ENCODE data around the gene AUTS2. TPM values are rescaled to one million over a fixed set of nuclear protein-coding genes. Genes with fewer than 3 reads are reported as not detected.

The AUTS2 gene
- total and polyA plus RNA-seq, 2 experiments from 2014 or later, result 32.0 to 91.0 TPM

- no peak overlapping the region for H2AFZ ChIP-seq
- Mint-ChIP-seq H3K36me3 (ENCODE audit: low read depth) (no peaks in the 10 kb centered on the region), H3K27ac (no peak overlapping the region), H3K4me3 (no peak overlapping the region), H3K9me3 (no peaks in the 10 kb centered on the region), H3K27me3 (ENCODE audit: insufficient read depth, low read depth, poor library complexity) (no peaks in the 10 kb centered on the region), H3K4me1 (no peaks in the 10 kb centered on the region)
- H3K4me3 ChIP-seq, result no peak overlapping the region
- DNase-seq (ENCODE audit: low spot score), result no peak
- H3K79me2 ChIP-seq (replicated peaks; ENCODE audit: insufficient read depth), result no peaks in the 10 kb centered on the region
- TF ChIP-seq CTCF (conservative IDR thresholded peaks at IDR 0.05; ENCODE audit: low read depth in 2 of 2) (no peak), CREB1 (CRISPR knock-in tag; IDR thresholded peaks at IDR 0.05; ENCODE audit: low read depth) (no peak)
- H3K4me2 ChIP-seq, result no peak overlapping the region
- H3K27me3 ChIP-seq (ENCODE audit: insufficient read depth), result no peaks in the 10 kb centered on the region
- H3K36me3 ChIP-seq (ENCODE audit: insufficient read depth), result no peaks in the 10 kb centered on the region
- no peaks in the 10 kb centered on the region for H4K20me1 ChIP-seq (replicated peaks; ENCODE audit: insufficient read depth)
- no peaks in the 10 kb centered on the region for H3F3A ChIP-seq (replicated peaks; ENCODE audit: low read depth)
- no peaks in the 10 kb centered on the region for H3K4me1 ChIP-seq (ENCODE audit: insufficient read depth)
- no peak for ATAC-seq
- no peak overlapping the region for H3K27ac ChIP-seq (ENCODE audit: low read depth)
- H3K9me2 ChIP-seq (ENCODE audit: insufficient read depth), result peaks cover 4% of the 10 kb centered on the region; the same call in 1 of the 2 replicates
Measured at GRCh38 chr7:70298780-70299471, 700.7 kb downstream of the AUTS2 start.

- Mint-ChIP-seq H3K4me1 (no peaks in the 10 kb centered on the region), H3K36me3 (ENCODE audit: low read depth) (no peaks in the 10 kb centered on the region), H3K9me3 (no peaks in the 10 kb centered on the region), H3K27me3 (ENCODE audit: insufficient read depth, low read depth, poor library complexity) (peaks cover 2% of the 10 kb centered on the region), H3K4me3 (no peak overlapping the region), H3K27ac (no peak overlapping the region)
- no peak overlapping the region for H3K27ac ChIP-seq (ENCODE audit: low read depth)
- H3K4me2 ChIP-seq, result no peak overlapping the region
- H2AFZ ChIP-seq, result no peak overlapping the region
- H4K20me1 ChIP-seq (replicated peaks; ENCODE audit: insufficient read depth), result no peaks in the 10 kb centered on the region
- H3K27me3 ChIP-seq (ENCODE audit: insufficient read depth), result no peaks in the 10 kb centered on the region
- ATAC-seq (no peak), DNase-seq (ENCODE audit: low spot score) (no peak)
- H3K36me3 ChIP-seq (ENCODE audit: insufficient read depth), result no peaks in the 10 kb centered on the region
- no peaks in the 10 kb centered on the region for H3K79me2 ChIP-seq (replicated peaks; ENCODE audit: insufficient read depth)
- peaks cover 4% of the 10 kb centered on the region; the same call in 1 of the 2 replicates for H3K9me2 ChIP-seq (ENCODE audit: insufficient read depth)
- no peaks in the 10 kb centered on the region for H3K4me1 ChIP-seq (ENCODE audit: insufficient read depth)
- no peak overlapping the region for H3K4me3 ChIP-seq
- H3F3A ChIP-seq (replicated peaks; ENCODE audit: low read depth), result no peaks in the 10 kb centered on the region
- TF ChIP-seq STAT1 (IDR thresholded peaks at IDR 0.05; ENCODE audit: unreplicated experiment) (no peak), ETS1 (IDR thresholded peaks at IDR 0.05) (no peak), POLR2AphosphoS5 (IDR thresholded peaks at IDR 0.05; ENCODE audit: low read depth) (no peak), CREB1 (CRISPR knock-in tag; IDR thresholded peaks at IDR 0.05; ENCODE audit: low read depth) (no peak), NANOG (IDR thresholded peaks at IDR 0.05; ENCODE audit: borderline replicate concordance) (no peak), JUNB (IDR thresholded peaks at IDR 0.05; ENCODE audit: unreplicated experiment) (no peak), ZNF114 (CRISPR knock-in tag; IDR thresholded peaks at IDR 0.05) (no peak), ZNF331 (CRISPR knock-in tag; IDR thresholded peaks at IDR 0.05; ENCODE audit: low read depth) (no peak), ZNF462 (CRISPR knock-in tag; IDR thresholded peaks at IDR 0.05) (no peak), CTCF (conservative IDR thresholded peaks at IDR 0.05; ENCODE audit: low read depth in 2 of 2) (no peak)
Measured at GRCh38 chr7:70299472-70299807, 701.2 kb downstream of the AUTS2 start.

Data from GM23338 (cell line).